Eye (tissue), 1 donor: Measurements from ENCODE around the gene ATP6V0B.
A peak's percentile ranks its signal among the peaks of the same experiment; 100 is the strongest.

ENCODE experiments used
- DNase-seq: peaks from one replicate; pipeline ENCODE4 v3.0.0-alpha.2; 2015

Gene ATP6V0B

DNA sequence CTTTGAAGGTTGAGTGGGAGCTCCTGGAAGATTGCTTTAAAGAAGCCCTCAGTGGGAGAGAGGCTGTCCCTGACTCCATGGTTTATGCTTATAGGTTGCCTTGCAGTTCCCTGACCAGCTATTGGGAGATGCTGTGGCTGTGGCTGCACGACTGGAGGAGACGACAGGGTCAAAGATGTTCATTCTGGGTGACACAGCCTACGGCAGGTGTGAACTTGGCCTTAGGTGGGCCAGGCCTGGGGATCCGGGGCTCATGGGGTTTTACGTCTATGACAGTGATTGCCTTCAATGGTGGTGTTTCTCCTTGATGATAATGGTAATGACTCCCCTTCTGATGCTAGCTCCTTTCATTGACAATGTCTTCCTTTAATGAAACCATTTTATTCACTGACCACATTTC, 4.3 kb upstream of the ATP6V0B start:
- DNase-seq = no peak

DNA sequence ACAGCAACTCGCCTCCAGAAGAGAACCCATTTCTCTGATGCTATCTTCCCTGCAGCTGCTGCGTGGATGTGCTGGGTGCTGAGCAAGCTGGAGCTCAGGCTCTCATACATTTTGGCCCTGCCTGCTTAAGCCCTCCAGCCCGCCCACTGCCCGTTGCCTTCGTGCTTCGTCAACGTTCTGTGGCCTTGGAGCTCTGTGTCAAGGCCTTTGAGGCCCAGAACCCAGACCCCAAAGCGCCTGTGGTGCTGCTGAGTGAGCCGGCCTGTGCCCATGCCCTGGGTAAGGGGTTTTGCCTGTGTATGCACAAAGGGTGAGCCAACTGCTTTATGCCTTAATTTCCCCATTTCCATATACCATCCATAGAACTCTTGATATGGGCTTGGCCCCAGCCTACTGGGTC, 3.8 kb upstream of the ATP6V0B start:
- no peak for DNase-seq

DNA sequence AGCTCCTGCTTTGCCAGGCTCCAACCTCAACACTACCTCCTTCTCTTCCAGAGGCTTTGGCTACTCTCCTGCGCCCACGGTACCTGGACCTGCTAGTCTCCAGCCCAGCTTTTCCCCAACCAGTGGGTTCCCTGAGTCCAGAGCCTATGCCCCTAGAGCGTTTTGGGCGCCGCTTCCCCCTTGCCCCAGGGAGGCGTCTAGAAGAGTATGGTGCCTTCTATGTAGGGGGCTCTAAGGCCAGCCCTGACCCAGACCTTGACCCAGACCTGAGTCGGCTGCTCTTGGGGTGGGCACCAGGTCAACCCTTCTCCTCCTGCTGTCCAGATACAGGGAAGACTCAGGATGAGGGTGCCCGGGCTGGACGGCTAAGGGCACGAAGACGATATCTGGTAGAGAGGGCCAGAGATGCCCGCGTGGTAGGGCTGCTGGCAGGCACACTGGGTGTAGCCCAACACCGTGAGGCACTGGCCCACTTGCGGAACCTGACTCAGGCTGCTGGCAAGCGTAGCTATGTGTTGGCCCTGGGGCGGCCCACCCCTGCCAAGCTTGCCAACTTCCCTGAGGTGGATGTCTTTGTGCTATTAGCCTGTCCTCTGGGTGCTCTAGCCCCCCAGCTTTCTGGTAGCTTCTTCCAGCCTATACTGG, 3.3 kb upstream of the ATP6V0B start:
- DNase-seq = no peak

DNA sequence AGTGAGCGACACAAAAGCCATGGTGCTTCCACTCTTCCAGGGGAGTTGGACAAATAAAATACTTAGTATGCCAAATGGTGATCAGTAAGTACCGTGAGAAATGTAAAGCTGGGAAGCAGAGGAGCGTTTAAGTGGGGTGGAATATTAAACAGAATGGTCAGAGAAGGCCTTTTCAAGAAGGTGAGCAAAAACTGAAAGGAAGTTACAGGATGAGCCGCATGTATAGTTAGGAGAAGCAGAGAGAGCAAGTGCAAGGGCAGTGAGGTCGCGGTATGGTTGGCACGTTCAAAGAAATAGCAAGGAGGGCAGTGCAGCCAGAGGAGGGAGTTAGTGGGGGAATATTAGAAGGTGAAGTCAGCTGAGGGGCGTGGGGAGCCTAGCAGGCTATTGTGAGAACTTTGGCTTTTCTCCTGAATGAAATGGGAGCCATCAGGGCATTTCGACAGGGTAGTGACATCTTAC, 748 bp upstream of the ATP6V0B start:
- DNase-seq = no peak

DNA sequence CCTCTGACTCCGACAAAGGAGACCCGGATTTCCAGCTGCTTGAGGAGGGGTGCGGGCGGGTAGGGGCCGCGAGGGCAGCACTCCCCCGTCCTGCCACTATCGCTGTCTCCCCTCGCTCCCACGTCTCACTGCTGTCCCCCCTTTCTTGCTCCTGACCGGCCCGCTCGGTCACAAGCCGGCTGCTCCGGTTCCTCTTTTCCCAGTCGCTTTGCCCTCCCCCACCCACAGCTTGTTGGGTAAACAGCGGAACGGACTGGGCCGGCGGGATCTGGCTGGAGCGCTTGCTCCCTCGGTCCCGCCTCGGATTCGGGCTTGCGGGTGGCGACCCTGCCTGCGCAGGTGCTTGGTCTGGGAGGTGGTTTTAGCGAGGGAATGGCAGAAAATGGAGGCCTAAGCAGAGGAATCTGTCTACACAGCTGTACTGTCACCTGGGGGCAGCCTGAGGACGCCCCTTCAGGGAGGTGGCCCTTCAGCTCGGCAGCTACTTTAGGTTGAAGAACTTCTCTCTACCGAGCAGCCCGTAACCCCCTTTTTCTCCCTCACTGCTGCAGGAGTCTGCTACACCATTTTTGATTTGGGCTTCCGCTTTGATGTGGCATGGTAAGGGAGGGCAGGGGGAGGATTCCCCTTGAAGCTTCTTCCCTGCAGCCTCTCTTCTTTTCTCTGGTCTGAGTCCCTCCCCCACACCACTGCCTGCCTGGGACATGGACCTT, 645 bp downstream of the ATP6V0B start:
- DNase-seq = peak; percentile 35

DNA sequence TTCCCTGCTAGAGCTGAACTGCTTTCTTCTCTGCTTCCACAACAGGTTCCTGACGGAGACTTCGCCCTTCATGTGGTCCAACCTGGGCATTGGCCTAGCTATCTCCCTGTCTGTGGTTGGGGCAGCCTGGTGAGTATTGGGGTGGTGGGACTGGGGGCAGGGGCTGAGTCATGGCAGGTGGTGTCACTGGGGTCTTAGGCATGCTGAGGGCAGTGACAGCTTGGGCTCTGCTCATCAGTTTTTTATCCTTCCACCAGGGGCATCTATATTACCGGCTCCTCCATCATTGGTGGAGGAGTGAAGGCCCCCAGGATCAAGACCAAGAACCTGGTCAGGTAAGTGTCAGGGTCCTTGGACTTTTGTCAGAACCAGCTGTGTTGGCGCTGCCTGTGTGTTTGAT, 1.3 kb downstream of the ATP6V0B start:
- DNase-seq = no peak

DNA sequence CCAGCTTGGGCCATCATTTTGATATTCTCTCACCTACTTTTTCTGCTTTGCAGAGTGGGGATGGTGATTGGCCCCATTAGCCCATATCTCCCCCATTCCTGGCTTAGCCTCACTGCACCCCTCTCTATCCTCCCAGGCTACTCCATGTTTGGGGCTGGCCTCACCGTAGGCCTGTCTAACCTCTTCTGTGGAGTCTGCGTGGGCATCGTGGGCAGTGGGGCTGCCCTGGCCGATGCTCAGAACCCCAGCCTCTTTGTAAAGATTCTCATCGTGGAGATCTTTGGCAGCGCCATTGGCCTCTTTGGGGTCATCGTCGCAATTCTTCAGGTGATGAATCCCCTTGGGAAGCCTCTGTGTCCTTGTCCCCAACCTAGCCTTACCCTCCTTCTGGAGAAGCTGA, 2.1 kb downstream of the ATP6V0B start:
- DNase-seq = no peak

DNA sequence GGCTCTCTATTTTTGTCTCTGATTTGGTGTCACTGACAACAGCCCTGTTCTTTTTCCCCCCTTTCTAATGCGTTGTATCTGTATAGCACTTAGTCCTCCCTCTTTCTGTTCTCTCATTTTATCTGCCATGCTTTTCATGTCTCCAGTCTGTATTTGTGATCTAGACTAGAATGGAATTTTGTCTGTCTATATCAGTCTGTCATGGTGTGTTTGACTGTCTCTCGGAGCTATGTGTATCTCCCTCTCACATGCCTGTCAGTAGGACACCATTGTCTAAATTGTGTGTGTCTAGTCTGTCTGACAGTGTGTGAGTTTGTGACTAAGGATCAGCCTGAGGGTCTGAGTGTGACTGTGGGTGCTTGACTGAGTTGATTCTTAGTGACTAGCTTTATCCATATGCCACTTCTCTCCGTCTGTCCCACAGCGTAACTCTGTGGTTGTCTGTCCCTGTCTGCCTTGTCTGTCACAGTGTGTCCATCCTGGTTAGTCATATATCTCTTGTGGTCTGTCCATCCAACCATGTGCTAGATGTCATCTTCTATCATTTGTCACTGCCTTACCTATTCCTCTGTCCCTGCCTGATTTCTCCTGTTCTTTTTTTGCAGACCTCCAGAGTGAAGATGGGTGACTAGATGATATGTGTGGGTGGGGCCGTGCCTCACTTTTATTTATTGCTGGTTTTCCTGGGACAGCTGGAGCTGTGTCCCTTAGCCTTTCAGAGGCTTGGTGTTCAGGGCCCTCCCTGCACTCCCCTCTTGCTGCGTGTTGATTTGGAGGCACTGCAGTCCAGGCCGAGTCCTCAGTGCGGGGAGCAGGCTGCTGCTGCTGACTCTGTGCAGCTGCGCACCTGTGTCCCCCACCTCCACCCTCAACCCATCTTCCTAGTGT, 2.9 kb downstream of the ATP6V0B start:
- no peak for DNase-seq

DNA sequence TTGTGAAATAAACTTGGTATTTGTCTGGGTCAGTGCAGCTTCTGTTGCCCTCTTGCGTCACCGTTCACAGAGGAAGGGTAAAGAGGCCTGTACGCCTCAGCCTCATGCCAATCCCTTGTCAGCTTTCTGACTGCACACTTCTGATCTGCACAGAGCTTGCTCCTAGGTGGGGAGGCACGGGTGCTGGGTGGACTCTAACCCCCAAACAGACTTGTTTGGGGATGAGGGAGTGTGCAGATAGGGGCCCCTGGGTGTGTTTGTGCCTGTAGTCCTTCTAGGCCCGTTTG, 3.4 kb downstream of the ATP6V0B start:
- no peak for DNase-seq

DNA sequence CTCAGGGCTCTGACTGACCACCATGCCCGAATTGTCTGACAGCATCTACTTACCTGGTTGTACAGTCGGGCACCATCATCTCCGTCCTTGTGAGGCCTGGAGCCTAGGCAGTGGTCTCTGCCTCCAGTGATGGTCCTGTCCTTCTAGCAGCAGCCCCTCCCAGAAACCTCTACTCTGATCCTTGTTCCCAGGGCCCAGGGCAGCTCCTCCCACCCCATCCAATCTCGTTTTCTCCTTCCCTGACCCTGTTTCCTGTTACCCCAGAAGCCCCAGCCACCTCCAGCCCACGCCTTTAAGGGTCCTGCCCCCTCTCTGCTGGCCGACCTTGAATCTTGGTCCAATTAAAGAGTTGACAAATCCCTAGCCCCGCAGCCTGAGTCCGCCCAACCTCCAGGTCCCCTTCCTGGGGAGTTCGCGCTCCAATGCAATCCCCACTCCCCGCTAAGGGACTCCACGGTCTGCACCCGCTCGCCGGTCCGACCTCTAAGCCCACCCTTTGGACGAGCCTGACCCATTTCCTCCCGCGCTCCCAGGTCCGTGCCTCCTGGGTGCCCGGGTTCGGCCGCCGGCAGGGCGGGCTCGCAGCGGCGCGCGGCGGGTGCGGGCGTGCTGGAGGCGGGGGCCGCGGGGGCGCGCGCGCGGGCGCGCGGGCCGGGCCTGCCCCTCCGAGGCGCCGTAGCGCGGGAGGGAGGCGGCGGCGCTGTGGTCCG, 3.9 kb downstream of the ATP6V0B start, which contains the start of gene B4GALT2:
TSS of gene B4GALT2 (plus strand) at position 660 of the 710 bp plus-strand sequence. CDS start 1,951 bp downstream, outside the sequence.
- peak; percentile 62 for DNase-seq

DNA sequence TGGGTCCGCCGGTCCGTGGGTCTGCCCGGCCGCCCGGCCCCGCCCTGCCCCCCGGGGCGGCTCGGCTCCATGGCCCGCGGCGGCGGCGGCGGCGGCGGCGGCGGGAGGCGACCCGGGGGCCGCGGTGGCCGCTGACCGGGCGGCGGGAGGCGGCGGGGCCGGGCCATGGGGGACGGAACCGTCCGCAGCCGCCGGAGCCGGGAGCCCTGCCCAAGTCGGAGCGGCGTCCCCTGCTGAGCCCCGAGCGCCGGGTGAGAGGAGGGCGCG, 4.4 kb downstream of the ATP6V0B start:
- no peak for DNase-seq

DNA sequence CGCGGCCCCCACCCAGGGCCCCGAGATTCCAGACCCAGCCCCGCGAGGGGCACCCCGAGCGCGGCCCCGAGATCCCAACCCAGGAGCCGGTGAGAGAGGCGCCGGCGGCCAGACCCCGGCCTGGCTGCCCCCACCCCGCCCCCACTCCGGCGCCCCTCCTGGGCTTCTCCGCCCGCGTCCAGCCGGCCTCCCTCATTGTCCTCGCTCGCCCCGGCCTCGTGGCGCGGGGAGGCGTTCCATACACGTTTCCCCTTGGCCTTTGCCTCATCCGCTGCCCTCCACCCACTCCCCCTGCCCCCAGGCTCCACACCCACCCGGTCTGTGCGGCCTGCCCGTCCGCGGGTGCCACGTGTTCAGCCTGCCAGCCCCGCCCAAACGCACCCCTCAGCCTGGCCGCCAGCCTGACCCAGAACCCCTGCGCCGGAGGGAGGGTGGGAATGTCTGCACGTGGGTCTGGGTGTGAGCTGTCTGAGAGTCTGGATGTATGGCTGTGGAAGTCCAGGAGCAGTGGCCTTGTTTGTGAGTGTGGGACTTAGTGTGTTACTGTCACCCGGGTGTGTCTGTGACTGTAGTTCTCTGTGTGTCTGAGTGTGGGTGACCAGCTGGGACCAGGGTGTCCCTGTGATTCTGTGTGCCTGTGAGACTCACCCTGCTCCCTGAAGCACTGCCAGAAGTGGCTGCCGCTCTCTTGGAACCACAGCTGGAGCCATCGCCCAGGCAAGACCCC, 4.9 kb downstream of the ATP6V0B start:
- DNase-seq = peak; percentile 78

DNA sequence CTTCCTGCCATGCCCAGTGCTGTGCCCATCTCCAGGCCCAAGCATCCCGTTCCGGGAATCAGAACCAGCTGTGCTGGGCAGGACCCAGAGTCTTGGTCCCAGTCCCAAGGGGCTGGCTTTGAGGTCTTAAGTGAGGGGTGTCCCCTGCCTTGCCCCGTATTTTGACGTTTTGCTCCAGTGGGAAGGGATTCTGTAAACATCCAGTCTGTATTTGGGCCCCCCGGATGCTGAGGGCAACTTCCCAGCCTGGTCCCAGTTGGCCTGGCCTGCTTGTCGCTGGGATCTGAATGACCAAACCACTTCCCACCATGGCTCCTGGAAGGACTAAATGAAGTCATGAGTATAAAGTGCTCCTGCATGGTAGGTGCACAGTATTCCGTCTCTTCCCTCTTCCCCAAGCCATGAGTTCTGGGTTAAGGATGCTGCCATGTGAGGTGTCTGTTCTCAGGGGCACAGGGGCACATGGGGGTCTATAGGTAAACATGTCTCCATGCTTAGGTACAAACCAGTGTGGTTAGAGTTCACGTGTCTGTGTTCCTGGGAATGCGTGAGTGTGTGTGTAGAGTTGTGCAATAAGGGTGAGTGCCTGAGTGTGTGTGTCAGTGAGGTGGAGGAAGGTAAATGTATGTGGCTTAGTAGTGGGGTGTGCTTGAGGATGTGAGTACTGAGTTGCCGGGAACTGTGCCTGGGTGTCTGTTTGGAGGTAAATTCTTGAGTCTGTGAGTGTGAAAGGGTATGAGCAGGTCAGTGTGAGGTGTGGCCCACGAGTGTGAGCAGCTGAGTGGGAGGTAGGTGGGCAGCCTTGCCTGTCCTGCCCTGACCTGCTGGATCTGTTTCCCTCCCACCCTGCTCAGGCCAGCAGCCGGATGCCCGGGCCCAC, 5.7 kb downstream of the ATP6V0B start:
- DNase-seq = no peak

DNA sequence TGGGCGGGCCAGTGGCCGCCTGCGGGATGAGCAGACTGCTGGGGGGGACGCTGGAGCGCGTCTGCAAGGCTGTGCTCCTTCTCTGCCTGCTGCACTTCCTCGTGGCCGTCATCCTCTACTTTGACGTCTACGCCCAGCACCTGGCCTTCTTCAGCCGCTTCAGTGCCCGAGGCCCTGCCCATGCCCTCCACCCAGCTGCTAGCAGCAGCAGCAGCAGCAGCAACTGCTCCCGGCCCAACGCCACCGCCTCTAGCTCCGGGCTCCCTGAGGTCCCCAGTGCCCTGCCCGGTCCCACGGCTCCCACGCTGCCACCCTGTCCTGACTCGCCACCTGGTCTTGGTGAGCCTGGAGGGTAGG, 6.4 kb downstream of the ATP6V0B start:
- peak; percentile 9 for DNase-seq

DNA sequence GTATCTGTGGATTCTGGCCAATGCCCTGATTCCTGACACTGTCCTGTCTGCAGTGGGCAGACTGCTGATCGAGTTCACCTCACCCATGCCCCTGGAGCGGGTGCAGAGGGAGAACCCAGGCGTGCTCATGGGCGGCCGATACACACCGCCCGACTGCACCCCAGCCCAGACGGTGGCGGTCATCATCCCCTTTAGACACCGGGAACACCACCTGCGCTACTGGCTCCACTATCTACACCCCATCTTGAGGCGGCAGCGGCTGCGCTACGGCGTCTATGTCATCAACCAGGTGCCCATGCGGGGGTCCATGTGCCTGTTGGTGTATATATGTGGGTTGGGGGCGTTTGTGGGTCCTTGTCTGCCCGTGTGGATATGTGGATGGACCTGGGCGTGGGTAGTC, 6.9 kb downstream of the ATP6V0B start:
- DNase-seq = no peak

DNA sequence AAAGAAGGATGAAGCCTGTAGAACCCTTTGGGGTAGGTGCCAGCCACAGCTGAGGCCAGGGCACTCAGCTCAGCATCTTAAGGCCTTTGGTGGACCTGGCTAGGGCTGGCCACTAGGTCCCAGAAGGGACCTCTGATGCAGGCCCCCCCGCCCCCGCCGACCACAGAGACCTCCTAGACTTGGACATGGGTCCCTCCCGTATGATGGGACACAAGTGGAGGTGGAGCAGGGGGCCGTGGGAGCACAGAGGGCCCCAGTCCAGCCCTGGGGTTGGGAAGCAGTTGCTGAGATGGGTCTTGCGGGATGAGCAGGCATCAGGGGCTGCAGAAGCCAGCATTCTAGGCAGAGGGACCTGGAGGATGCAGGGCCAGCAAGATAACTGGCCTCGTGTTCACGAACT, 7.5 kb downstream of the ATP6V0B start:
- no peak for DNase-seq

DNA sequence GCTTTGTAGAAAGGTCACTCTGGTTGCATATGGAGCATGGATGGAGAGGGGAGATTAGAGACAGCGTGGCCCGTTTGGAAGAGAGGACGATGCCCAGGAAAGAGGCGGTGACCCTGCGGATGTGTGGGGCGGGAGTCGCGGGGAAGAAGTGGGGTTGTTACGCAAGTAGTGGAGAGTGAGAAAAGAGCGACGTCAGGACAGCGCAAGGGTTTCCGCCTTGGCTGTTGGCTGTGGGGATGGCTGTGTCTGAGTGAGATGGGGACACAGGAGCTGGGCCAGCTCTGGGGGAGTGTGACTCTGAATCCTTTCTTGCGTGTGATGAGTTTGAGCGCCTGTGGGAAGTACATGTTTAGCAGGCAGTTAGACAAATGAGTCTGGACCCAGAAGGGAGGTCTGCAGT, 8.0 kb downstream of the ATP6V0B start:
- no peak for DNase-seq

DNA sequence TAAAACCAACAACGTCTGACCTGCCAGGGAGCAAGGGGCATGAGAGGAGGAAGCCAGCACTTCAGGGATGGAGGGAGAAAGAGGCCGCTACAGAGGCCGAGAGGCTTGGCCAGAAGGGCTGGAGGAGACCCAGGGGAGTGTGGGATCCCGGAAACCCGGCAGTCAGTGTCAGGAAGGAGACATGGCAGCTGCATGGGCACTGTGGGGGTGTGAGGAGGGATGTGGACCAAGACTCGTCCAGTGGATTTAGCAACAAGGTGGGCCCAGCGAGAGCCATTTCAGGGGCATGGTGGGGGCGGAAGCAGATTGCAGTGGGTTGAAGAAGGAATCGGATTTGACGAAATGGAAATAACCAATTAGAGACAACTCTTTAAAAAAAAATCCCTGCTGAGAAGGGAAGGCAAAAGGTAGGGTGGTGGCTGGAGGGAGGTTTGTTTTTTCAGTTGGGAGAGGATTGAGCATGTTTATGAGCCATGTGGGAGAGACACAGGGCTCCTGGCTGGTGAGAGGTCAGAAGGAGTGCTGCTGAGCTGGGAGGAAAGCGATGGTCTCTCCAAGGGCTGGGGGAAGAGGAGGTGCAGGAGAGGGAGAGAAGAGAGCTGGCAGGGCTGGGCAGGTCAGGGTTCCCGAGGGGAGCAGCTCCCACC, 8.6 kb downstream of the ATP6V0B start:
- no peak for DNase-seq

DNA sequence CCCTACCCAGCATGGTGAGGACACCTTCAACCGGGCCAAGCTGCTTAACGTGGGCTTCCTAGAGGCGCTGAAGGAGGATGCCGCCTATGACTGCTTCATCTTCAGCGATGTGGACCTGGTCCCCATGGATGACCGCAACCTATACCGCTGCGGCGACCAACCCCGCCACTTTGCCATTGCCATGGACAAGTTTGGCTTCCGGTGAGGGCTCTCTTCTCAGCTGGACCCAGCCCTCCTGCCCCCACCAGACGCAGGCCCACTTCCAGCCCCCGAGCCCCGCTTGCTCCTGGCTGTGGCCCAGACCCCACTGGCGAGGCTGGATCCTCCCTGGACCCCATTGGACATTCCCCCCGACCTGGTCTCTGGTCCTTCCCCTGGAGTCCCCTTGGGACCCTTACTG, 10.1 kb downstream of the ATP6V0B start:
- DNase-seq = no peak

DNA sequence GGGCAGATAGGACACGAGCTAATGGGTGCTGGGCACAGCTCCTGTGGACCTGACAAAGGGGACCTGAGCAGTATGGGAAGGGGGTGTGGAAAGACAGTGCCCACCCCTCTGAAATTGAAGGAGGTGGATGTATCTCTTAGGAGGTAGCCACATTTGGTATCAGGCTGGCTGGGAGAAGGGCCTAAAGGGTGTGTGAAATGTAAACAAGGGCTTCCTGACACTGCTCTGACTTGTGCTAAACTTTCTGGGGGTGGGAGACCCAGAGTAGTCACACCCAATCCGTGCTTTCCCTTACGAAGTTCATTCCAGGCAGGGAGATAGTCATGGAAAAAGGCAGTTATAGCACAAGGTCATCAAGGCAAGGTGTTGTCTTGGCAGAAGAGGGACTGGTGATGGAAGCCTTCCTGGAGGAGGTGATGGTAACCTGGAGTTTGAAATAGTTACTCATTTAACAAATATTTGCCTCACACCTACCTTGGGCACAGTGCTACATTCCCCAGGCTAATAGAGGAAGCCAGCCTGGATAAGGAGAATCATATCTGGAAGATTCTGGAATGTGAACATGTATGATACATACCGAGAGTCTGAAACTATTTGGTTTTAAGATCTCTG, 11.3 kb downstream of the ATP6V0B start:
- no peak for DNase-seq

DNA sequence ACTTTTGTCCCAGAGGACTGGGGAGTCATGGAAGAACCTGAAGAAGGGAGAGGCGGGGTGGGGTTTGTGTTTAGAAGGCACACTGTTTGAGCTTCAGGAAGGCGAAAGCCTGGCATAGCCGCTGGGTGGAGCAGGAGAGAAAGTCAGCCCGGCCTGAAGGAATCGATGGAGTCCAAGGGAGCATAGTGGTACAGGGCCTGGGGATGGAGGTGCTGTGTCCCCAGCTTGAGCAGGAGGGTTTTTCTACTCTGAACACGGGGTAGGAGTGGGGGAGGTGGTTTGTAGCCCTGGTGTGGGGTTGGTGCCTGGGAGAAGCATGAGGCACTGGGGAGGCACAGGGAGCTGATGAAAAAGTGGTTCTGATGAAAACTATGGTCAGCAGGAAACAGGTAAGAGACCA, 12.0 kb downstream of the ATP6V0B start:
- DNase-seq = no peak
